Natural killer cell (primary cell): ENCODE results near the gene IL12A. TPM values are rescaled to one million over a fixed set of nuclear protein-coding genes. Genes with fewer than 3 reads are reported as not detected.

Experiments
- ATAC-seq, 3 donors: fragments of 150-1000 bp in 2 of 3; fragments of 200-7000 bp in 1 of 3; cut with Tn5 transposase; 1 replicate in 1 of 3; 2 replicates in 2 of 3; pipeline ENCODE4 v1.10.0; 2021; ENCODE audit warnings: mild to moderate bottlenecking in 2 of 3, moderate library complexity in 2 of 3
- DNase-seq, 2 donors: peaks; one replicate each; pipeline versions ENCODE4 v3.0.0 to v3.0.0-alpha.2; 2013 to 2021; ENCODE audit warnings: mixed read lengths in 1 of 2
- H3K27ac ChIP-seq: one replicate; pipeline ENCODE4 v1.5.1; 2013; ENCODE audit warnings: mild to moderate bottlenecking, low read length
- H3K27me3 ChIP-seq: one replicate; pipeline ENCODE4 v1.6.1; 2013; ENCODE audit warnings: low read length; ENCODE audit not compliant: control insufficient read depth, insufficient read depth
- H3K36me3 ChIP-seq: one replicate; pipeline ENCODE4 v1.6.1; 2013; ENCODE audit warnings: low read length; ENCODE audit not compliant: control insufficient read depth, insufficient read depth
- H3K4me1 ChIP-seq: one replicate; pipeline ENCODE4 v1.6.1; 2013; ENCODE audit warnings: low read length; ENCODE audit not compliant: control insufficient read depth, insufficient read depth
- H3K4me3 ChIP-seq: one replicate; pipeline ENCODE4 v1.5.1; 2013; ENCODE audit warnings: low read length
- H3K9me3 ChIP-seq: one replicate; pipeline ENCODE4 v1.6.1; 2013; ENCODE audit warnings: low read length; ENCODE audit not compliant: control insufficient read depth, insufficient read depth
- H3K27ac Mint-ChIP-seq, 2 donors: one replicate each; pipeline ENCODE4 v1.8.0; 2022; ENCODE audit warnings: mild to moderate bottlenecking in 2 of 2, mixed read lengths in 2 of 2, moderate library complexity in 1 of 2
- H3K27me3 Mint-ChIP-seq, 2 donors: one replicate each; pipeline ENCODE4 v1.8.0; 2022; ENCODE audit warnings: low read depth in 2 of 2, mixed read lengths in 2 of 2
- H3K36me3 Mint-ChIP-seq: one replicate; pipeline ENCODE4 v1.8.0; 2022; ENCODE audit warnings: mixed read lengths
- H3K4me1 Mint-ChIP-seq, 2 donors: one replicate each; pipeline ENCODE4 v1.8.0; 2022; ENCODE audit warnings: mixed read lengths in 2 of 2
- H3K4me3 Mint-ChIP-seq: one replicate; pipeline ENCODE4 v1.8.0; 2022; ENCODE audit warnings: mild to moderate bottlenecking, moderate library complexity, mixed read lengths
- H3K9me3 Mint-ChIP-seq, 2 donors: one replicate each; pipeline ENCODE4 v1.8.0; 2022; ENCODE audit warnings: mixed read lengths in 2 of 2
- CTCF ChIP-seq: fragments of 200-600 bp; IDR thresholded peaks from one replicate; pipeline ENCODE4 v1.8.0; 2022; ENCODE audit warnings: antibody characterized with exemption
- WGBS: methylation state at CpG from one replicate; pipeline ENCODE4 v1.1.7; 2013; ENCODE audit warnings: missing lambda C conversion rate; ENCODE audit not compliant: insufficient coverage; 5-methylcytosine and 5-hydroxymethylcytosine counted together
- intact Hi-C: fragments of 100-400 bp; cut with micrococcal nuclease; formaldehyde crosslinking; loops from one replicate; pipeline ENCODE4 v1.14.2; 2022
- total RNA-seq, 4 donors: library from RNA; stranded (reverse); fragments of 120-200 nt in 1 of 4; gene quantifications; one replicate each; pipeline versions ENCODE4 v1.2.3 to v1.2.4, GENCODE V29; 2013 to 2022

The IL12A gene
- total RNA-seq, 3 donors from 2014 or later (not counting 1 experiment from before 2014, with no cell fraction given), result 1.2 to 3.3 (median 2.4) TPM

DNA sequence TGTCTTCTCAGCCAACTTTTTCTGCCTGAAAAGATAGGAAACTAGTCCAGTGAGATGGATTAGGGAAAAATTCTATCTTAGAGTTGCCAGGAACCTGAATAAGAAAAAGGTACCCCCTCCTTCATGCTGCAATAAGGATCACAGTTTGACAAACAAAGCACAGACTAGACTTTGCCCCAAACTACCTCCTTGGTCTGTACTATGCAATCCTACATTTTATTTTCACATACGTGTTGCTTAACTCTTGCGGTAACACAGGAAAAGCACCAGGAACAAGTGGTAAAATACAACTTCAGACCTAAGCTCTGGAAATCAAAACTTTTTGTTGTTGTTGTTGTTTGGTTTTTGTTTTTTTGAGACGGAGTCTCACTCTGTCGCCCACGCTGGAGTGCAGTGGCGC is 11.3 kb upstream of the IL12A start:
- H3K27me3 Mint-ChIP-seq, result peaks cover 10 to 31% of the 10 kb centered on the region in 2 donors
- Histone ChIP-seq H3K9me3 (no peaks in the 10 kb centered on the region), H3K4me3 (no peak overlapping the region), H3K27ac (no peak overlapping the region), H3K27me3 (no peaks in the 10 kb centered on the region), H3K4me1 (no peaks in the 10 kb centered on the region), H3K36me3 (no peaks in the 10 kb centered on the region)
- no peak for DNase-seq
- intact Hi-C loops, result no loop called here
- WGBS, result 94% methylated on average over 5 of the region's 6 CpGs
- no peaks in the 10 kb centered on the region for H3K4me1 Mint-ChIP-seq
- H3K27ac Mint-ChIP-seq, result no peak overlapping the region
- TF ChIP-seq CTCF, result no peak
- H3K4me3 Mint-ChIP-seq, result no peak overlapping the region
- no peaks in the 10 kb centered on the region for H3K36me3 Mint-ChIP-seq
- no peak for ATAC-seq
- no peaks in the 10 kb centered on the region for H3K9me3 Mint-ChIP-seq

GRCh38 chr3:159978353-159978752 is 10.3 kb upstream of the IL12A start:
- H3K27me3 ChIP-seq, result no peaks in the 10 kb centered on the region

GRCh38 chr3:159978918-159979703 is 9.5 kb upstream of the IL12A start:
- no peaks in the 10 kb centered on the region for H3K4me1 ChIP-seq
- Mint-ChIP-seq H3K36me3 (no peaks in the 10 kb centered on the region), H3K27ac (no peak overlapping the region), H3K4me3 (no peak overlapping the region), H3K27me3 (peaks cover 8 to 25% of the 10 kb centered on the region in 2 donors), H3K9me3 (no peaks in the 10 kb centered on the region), H3K4me1 (no peaks in the 10 kb centered on the region)
- no peaks in the 10 kb centered on the region for H3K9me3 ChIP-seq
- TF ChIP-seq CTCF, result no peak
- WGBS, result no CpG with 5 or more reads among the region's 1 CpG
- no peaks in the 10 kb centered on the region for H3K36me3 ChIP-seq
- H3K4me3 ChIP-seq, result no peak overlapping the region
- intact Hi-C loops, result no loop called here
- H3K27ac ChIP-seq, result no peak overlapping the region
- ATAC-seq (no peak), DNase-seq (no peak)
- H3K27me3 ChIP-seq, result no peaks in the 10 kb centered on the region

More at GRCh38 chr3:159978353-159978752, 10.3 kb upstream of the IL12A start:
- Mint-ChIP-seq H3K27me3 (peaks cover 9 to 22% of the 10 kb centered on the region in 2 donors), H3K27ac (no peak overlapping the region), H3K36me3 (no peaks in the 10 kb centered on the region), H3K4me3 (no peak overlapping the region), H3K4me1 (no peaks in the 10 kb centered on the region), H3K9me3 (no peaks in the 10 kb centered on the region)
- H3K4me1 ChIP-seq, result no peaks in the 10 kb centered on the region
- H3K27ac ChIP-seq, result no peak overlapping the region
- H3K4me3 ChIP-seq, result no peak overlapping the region
- no peaks in the 10 kb centered on the region for H3K36me3 ChIP-seq
- no peak for TF ChIP-seq CTCF
- 32% methylated on average over 3 of the region's 3 CpGs for WGBS
- ATAC-seq (no peak), DNase-seq (no peak)
- no peaks in the 10 kb centered on the region for H3K9me3 ChIP-seq
- intact Hi-C loops, result no loop called here
